ENCODE data around the gene CCDC32. TPM values are rescaled to one million over a fixed set of nuclear protein-coding genes. Genes with fewer than 3 reads are reported as not detected.

The CCDC32 gene
- total RNA-seq, 2 donors from 2014 or later, result 27.5 to 32.0 TPM

DNA sequence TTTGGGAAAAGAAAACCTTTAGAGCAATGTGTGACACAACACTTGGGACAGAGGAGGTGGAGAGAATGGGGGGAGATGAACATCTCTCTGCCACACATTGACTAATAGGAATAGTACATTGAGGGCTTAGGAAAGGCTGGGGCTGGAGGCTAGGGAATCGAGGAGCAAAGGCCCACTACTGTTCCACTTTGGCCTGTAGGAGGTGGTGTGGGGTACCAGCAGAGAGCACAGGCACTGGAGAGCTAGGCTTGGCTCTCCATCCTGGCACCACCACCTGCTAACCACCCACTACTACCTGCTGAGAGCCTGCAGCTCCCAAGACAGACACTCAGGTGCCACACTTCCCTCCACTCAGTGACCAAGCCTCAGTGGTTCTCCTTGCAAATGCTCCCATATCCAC is 19.4 kb downstream of the CCDC32 start:
- TF ChIP-seq, protein P1, sequence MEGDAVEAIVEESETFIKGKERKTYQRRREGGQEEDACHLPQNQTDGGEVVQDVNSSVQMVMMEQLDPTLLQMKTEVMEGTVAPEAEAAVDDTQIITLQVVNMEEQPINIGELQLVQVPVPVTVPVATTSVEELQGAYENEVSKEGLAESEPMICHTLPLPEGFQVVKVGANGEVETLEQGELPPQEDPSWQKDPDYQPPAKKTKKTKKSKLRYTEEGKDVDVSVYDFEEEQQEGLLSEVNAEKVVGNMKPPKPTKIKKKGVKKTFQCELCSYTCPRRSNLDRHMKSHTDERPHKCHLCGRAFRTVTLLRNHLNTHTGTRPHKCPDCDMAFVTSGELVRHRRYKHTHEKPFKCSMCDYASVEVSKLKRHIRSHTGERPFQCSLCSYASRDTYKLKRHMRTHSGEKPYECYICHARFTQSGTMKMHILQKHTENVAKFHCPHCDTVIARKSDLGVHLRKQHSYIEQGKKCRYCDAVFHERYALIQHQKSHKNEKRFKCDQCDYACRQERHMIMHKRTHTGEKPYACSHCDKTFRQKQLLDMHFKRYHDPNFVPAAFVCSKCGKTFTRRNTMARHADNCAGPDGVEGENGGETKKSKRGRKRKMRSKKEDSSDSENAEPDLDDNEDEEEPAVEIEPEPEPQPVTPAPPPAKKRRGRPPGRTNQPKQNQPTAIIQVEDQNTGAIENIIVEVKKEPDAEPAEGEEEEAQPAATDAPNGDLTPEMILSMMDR (IDR thresholded peaks at IDR 0.05), result no peak
- Histone ChIP-seq H3K9ac (ENCODE audit: low read depth in 2 of 2, low read length in 2 of 2) (no peak overlapping the region), H3K27me3 (no peaks in the 10 kb centered on the region), H3K27ac (no peak overlapping the region), H3K36me3 (no peaks in the 10 kb centered on the region), H3K4me1 (no peaks in the 10 kb centered on the region), H3K4me3 (no peak overlapping the region), H3K9me3 (no peaks in the 10 kb centered on the region)
- DNase-seq, result no peak
- intact Hi-C loops (cut with DNase I), result no loop called here

DNA sequence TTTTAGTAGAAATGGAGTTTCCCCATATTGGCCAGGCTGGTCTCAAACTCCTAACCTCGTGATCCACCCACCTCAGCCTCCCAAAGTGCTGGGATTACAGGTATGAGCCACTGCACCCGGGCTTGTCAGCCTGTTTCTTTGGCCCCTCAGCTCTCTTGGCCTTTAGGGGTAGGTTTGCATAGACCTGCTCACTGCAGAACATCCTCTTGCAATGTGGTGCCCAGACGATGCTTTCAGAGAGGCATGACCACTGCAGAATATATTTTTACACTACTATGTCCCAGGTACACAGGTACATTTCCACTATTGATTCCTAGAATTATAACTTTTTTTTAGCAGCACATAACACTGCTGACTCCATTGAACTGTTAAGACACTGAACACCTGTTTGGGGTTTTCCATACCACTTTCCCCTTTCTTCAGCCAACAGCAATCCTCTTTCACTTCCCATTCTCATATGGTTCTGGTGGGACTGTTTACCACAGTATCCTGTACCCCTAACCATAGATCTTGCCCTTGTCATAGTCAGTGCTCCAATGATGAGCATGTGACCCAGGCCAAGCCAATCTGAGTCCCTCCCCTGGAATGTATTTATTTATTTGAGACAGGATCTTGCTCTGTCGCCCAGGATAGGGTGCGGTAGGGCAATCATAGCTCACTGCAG is 21.1 kb downstream of the CCDC32 start:
- DNase-seq, result no peak
- Histone ChIP-seq H3K27ac (no peak overlapping the region), H3K9ac (ENCODE audit: low read depth in 2 of 2, low read length in 2 of 2) (no peak overlapping the region), H3K9me3 (no peaks in the 10 kb centered on the region), H3K27me3 (no peaks in the 10 kb centered on the region), H3K4me1 (no peaks in the 10 kb centered on the region), H3K36me3 (no peaks in the 10 kb centered on the region), H3K4me3 (no peak overlapping the region)
- intact Hi-C loops (cut with DNase I), result no loop called here
- TF ChIP-seq, protein P1 (IDR thresholded peaks at IDR 0.05), result no peak

DNA sequence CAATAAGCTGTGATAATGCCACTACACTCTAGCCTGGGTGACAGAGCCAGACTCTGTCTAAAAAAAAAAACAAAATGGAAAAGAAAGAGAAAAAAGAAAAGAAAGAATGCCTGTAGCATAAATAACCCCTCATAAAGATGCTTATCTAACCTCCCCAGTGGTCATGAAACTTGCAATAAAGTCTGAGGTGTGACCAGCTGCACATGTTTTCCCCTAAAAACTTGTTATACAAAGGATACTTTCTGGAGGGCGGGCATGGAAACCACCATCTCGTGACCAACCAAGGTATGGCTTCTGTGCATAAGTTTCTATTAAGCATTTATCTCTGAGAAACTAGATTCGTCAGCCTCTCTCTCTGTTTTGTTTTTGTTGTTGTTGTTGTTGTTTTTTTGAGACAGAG is 21.8 kb downstream of the CCDC32 start:
- TF ChIP-seq, protein P1 (IDR thresholded peaks at IDR 0.05), result no peak
- Histone ChIP-seq H3K36me3 (no peaks in the 10 kb centered on the region), H3K4me1 (no peaks in the 10 kb centered on the region), H3K9me3 (no peaks in the 10 kb centered on the region), H3K27ac (no peak overlapping the region), H3K4me3 (no peak overlapping the region), H3K9ac (ENCODE audit: low read depth in 2 of 2, low read length in 2 of 2) (no peak overlapping the region), H3K27me3 (no peaks in the 10 kb centered on the region)
- DNase-seq, result no peak
- intact Hi-C loops (cut with DNase I), result no loop called here

DNA sequence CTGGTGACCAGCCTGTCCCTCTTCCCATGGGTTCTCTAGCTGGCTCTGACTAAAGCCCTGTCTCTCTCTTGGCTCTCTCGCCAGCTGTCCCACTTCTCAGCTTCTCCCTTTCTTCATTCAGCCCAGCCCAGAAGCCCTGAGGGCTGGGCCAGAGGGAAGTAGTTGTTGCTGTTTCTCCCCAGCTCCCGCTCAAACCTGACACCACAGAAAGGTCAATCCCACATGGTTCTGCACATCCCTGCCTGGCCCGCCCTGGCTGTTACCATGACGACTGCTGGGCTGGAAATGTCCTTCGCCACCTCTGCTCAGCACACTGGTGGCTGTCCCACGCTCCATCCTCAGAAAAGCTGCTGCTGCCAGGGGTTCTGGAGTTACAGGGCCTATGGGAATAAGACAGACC is 25.9 kb downstream of the CCDC32 start:
- no peaks in the 10 kb centered on the region for H3K4me1 ChIP-seq
- TF ChIP-seq, protein P1 (IDR thresholded peaks at IDR 0.05), result no peak
- no peak overlapping the region for H3K9ac ChIP-seq (ENCODE audit: low read depth in 2 of 2, low read length in 2 of 2)
- no peaks in the 10 kb centered on the region for H3K9me3 ChIP-seq
- H3K4me3 ChIP-seq, result no peak overlapping the region
- DNase-seq, result no peak
- H3K36me3 ChIP-seq, result no peaks in the 10 kb centered on the region
- no peak overlapping the region for H3K27ac ChIP-seq
- no peaks in the 10 kb centered on the region for H3K27me3 ChIP-seq
- intact Hi-C loops (cut with DNase I), result no loop called here

DNA sequence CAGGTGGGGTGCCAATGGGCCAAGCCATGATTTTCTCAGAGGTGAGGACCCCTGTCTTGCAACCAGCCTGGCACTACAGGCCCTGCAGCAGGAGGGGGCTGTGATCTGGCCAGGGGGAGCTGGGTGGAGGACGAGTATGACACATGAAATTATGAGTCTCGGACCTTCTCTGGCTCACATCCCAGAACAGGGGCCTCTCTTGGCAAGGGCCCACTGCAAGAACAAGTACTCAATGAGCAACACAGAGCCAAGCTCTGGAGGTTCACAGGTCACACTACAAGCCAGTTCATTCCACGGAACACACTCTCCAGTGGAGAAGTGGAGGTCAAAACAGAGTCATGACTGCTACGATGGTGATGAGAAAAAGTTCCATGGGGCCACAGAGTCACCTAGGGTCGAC is 28.3 kb downstream of the CCDC32 start:
- no peak overlapping the region for H3K27ac ChIP-seq
- TF ChIP-seq, protein P1 (IDR thresholded peaks at IDR 0.05), result no peak
- H3K4me3 ChIP-seq, result no peak overlapping the region
- no peaks in the 10 kb centered on the region for H3K9me3 ChIP-seq
- H3K9ac ChIP-seq (ENCODE audit: low read depth in 2 of 2, low read length in 2 of 2), result no peak overlapping the region
- H3K36me3 ChIP-seq, result no peaks in the 10 kb centered on the region
- no peaks in the 10 kb centered on the region for H3K4me1 ChIP-seq
- no peaks in the 10 kb centered on the region for H3K27me3 ChIP-seq
- intact Hi-C loops (cut with DNase I), result no loop called here
- DNase-seq, result no peak

Data from colonic mucosa (tissue), 4 donors.